Measurements from ENCODE around the gene MEIS1.

Gene MEIS1

GRCh38 chr2:66445076-66445924 lies 10.4 kb downstream of the MEIS1 start:
- DNase-seq = no peak

- DNase-seq = no peak
These were observed 11.3 kb downstream of the MEIS1 start for GRCh38 chr2:66445925-66446871.

- DNase-seq = no peak
These were observed 12.0 kb downstream of the MEIS1 start for GRCh38 chr2:66446941-66447340.

GRCh38 chr2:66447677-66448076 lies 12.8 kb downstream of the MEIS1 start:
- no peak for DNase-seq

GRCh38 chr2:66448136-66448991 lies 13.4 kb downstream of the MEIS1 start:
- DNase-seq = no peak

- DNase-seq = no peak
These were observed 17.3 kb downstream of the MEIS1 start for GRCh38 chr2:66452214-66452613.

- no peak for DNase-seq
These were observed 18.0 kb downstream of the MEIS1 start for GRCh38 chr2:66452917-66453316.

GRCh38 chr2:66455490-66455889 lies 20.6 kb downstream of the MEIS1 start:
- DNase-seq = no peak

GRCh38 chr2:66456183-66457041 lies 21.5 kb downstream of the MEIS1 start:
- no peak for DNase-seq

- no peak for DNase-seq
These were observed 22.6 kb downstream of the MEIS1 start for GRCh38 chr2:66457545-66457944.

- no peak for DNase-seq
These were observed 25.1 kb downstream of the MEIS1 start for GRCh38 chr2:66460031-66460430.

- DNase-seq = no peak
These were observed 26.2 kb downstream of the MEIS1 start for GRCh38 chr2:66461001-66461663.

GRCh38 chr2:66461664-66462500 lies 27.0 kb downstream of the MEIS1 start:
- no peak for DNase-seq

- no peak for DNase-seq
These were observed 27.5 kb downstream of the MEIS1 start for GRCh38 chr2:66462501-66462825.

- DNase-seq = peak; percentile 71
These were observed 28.4 kb downstream of the MEIS1 start for GRCh38 chr2:66463206-66463755.

- no peak for DNase-seq
These were observed 30.2 kb downstream of the MEIS1 start for GRCh38 chr2:66464930-66465637.

GRCh38 chr2:66466433-66466832 lies 31.5 kb downstream of the MEIS1 start:
- DNase-seq = no peak

- DNase-seq = no peak
These were observed 32.8 kb downstream of the MEIS1 start for GRCh38 chr2:66467718-66468117.

- DNase-seq = no peak
These were observed 34.4 kb downstream of the MEIS1 start for GRCh38 chr2:66469214-66469902.

Data from NCI-H146 (cell line).